ENCODE results near the gene GNGT2.

- TF ChIP-seq YY1 (IDR thresholded peaks at IDR 0.05; ENCODE audit: low read depth) (no peak), CTCF (IDR thresholded peaks at IDR 0.05) (no peak), REST (IDR thresholded peaks at IDR 0.05; ENCODE audit: low read depth, low read length) (no peak), EZH2phosphoT487 (IDR thresholded peaks at IDR 0.05; ENCODE audit: borderline replicate concordance, low read depth) (no peak), POLR2AphosphoS5 (IDR thresholded peaks at IDR 0.05; ENCODE audit: low read depth, low read length) (no peak), MAX (IDR thresholded peaks at IDR 0.05; ENCODE audit: low read depth) (peak; percentile 74)
Measured at GRCh38 chr17:49193513-49194296, 16.7 kb downstream of the GNGT2 start.

Measured in SK-N-SH (cell line).